NCI-H1105 (cell line): ENCODE measurements around the gene PERP.

Experiments
- DNase-seq: peaks from one replicate; lab custom pipeline; 2025; lab: John Stamatoyannopoulos, UW

The PERP gene

GRCh38 chr6:138044972-138045371 lies 62.2 kb downstream of the PERP start:
- no peak for DNase-seq

GRCh38 chr6:138044458-138044857 lies 62.8 kb downstream of the PERP start:
- DNase-seq = no peak
